ENCODE measurements around the gene RBFOX2. TPM values are rescaled to one million over a fixed set of nuclear protein-coding genes. Genes with fewer than 3 reads are reported as not detected.

RBFOX2 gene
- total and polyA plus RNA-seq, 10 of the 15 experiments (the other 5 are each of a cell fraction or from before 2014, with no cell fraction given): 0.01 to 2.7 (median 0.17) TPM; not detected in 4

GRCh38 chr22:35805466-35805865 lies 223.2 kb downstream of the RBFOX2 start:
- RAD21 ChIA-PET (ENCODE audit: unreplicated experiment): no interaction called here

More at GRCh38 chr22:35805466-35805865, 223.2 kb downstream of the RBFOX2 start:
- 47% methylated on average over 2 of the region's 2 CpGs for WGBS (ENCODE audit: insufficient coverage, insufficient replicate concordance, low lambda C conversion rate, missing lambda C conversion rate)
- Histone ChIP-seq H3K9me3 (replicated peaks; ENCODE audit: control insufficient read depth, insufficient read depth, low read length) (no peaks in the 10 kb centered on the region), H3K4me3 (no peak overlapping the region), H3K36me3 (ENCODE audit: control insufficient read depth in 2 of 2, insufficient read depth in 2 of 2, low read length in 1 of 2) (no peaks in the 10 kb centered on the region), H4K20me1 (ENCODE audit: control insufficient read depth, insufficient read depth) (no peaks in the 10 kb centered on the region), H3K27me3 (replicated peaks in 1 of 2; ENCODE audit: control insufficient read depth in 2 of 2, insufficient read depth in 2 of 2, low read length in 1 of 2) (no peaks in the 10 kb centered on the region), H2AFZ (ENCODE audit: control insufficient read depth, low read depth, low read length) (no peak overlapping the region), H3K4me2 (ENCODE audit: control insufficient read depth, insufficient read depth) (no peak overlapping the region), H3K9ac (ENCODE audit: control insufficient read depth, insufficient read depth, low read length) (no peak overlapping the region), H3K79me2 (ENCODE audit: control insufficient read depth, insufficient read depth, low read length) (no peaks in the 10 kb centered on the region), H3K4me1 (ENCODE audit: control insufficient read depth, insufficient read depth, low read length) (no peaks in the 10 kb centered on the region), H3K27ac (ENCODE audit: control insufficient read depth, insufficient read depth) (no peak overlapping the region)
- no TSS peak for BruUV-seq (replicated peaks)
- no peak for TF ChIP-seq RELA (IDR thresholded peaks at IDR 0.05; ENCODE audit: borderline replicate concordance, partially characterized antibody)
- no peak for TF ChIP-seq CEBPZ (IDR thresholded peaks at IDR 0.05; ENCODE audit: low read depth, low read length)
- TF ChIP-seq PAX8 (IDR thresholded peaks at IDR 0.05): no peak
- no peak for TF ChIP-seq EP300 (IDR thresholded peaks at IDR 0.05; ENCODE audit: borderline replicate concordance in 1 of 2, control insufficient read depth in 1 of 2, low read depth in 2 of 2, low read length in 2 of 2)
- TF ChIP-seq MEF2A (IDR thresholded peaks at IDR 0.05; ENCODE audit: insufficient read depth, low read depth, low read length): no peak
- TF ChIP-seq ZNF622 (IDR thresholded peaks at IDR 0.05): no peak
- no peak for TF ChIP-seq CHD1 (IDR thresholded peaks at IDR 0.05; ENCODE audit: low read depth, low read length)
- TF ChIP-seq SMAD5 (IDR thresholded peaks at IDR 0.05; ENCODE audit: low read depth): no peak
- no peak for TF ChIP-seq E2F8 (IDR thresholded peaks at IDR 0.05; ENCODE audit: low read depth, partially characterized antibody)
- TF ChIP-seq GATAD2B (conservative IDR thresholded peaks at IDR 0.05; ENCODE audit: low read depth): no peak
- TF ChIP-seq ZZZ3 (IDR thresholded peaks at IDR 0.05; ENCODE audit: control insufficient read depth, insufficient read length, low read depth): no peak
- no peak for TF ChIP-seq IKZF2 (IDR thresholded peaks at IDR 0.05)
- ATAC-seq (no peak), FAIRE-seq (no peak), DNase-seq (ENCODE audit: low read depth, low spot score) (no peak)
- in situ Hi-C loops (cut with MboI): no loop called here
- POLR2A ChIA-PET: no interaction called here
- intact Hi-C loops (cut with micrococcal nuclease; ENCODE audit: unreplicated experiment): no loop called here
- SMC1A ChIA-PET (ENCODE audit: uncharacterized antibody, unreplicated experiment): interaction anchor here (0.6 kb wide), 1 partner anchor 10 kb away, joined by 3 read pairs; no protein-coding TSS in a partner anchor
- CTCF ChIA-PET: no interaction called here

Measured in GM12878 (cell line).